K562 (cell line): ENCODE measurements around the gene NEDD4. TPM values are rescaled to one million over a fixed set of nuclear protein-coding genes. Genes with fewer than 3 reads are reported as not detected.

Experiments
- ATAC-seq: fragments of 200-7000 bp; cut with Tn5 transposase; 3 replicates; pipeline ENCODE4 v1.9.1; 2020; ENCODE audit warnings: moderate library complexity
- BruUV-seq: library from RNA; stranded (reverse); fragments of 400-500 nt; replicated peaks from 2 replicates; lab custom pipeline; 2021; lab: Mats Ljungman, UMichigan
- CTCF ChIA-PET: fragments of 300-600 bp; formaldehyde crosslinking; extraction: SDS; loops from one replicate; lab custom pipeline; 2021; ENCODE audit warnings: low intra/inter-chr PET ratio; lab: Yijun Ruan, JAX
- POLR2A ChIA-PET: fragments of 300-600, 350-650 bp; sonication (Branson Sonifier 250); formaldehyde crosslinking; extraction: SDS; loops from one replicate; lab custom pipeline; 2021; ENCODE audit warnings: antibody characterized with exemption, inconsistent platforms; lab: Yijun Ruan, JAX
- DNase-seq, 4 experiments: peaks; one replicate each; pipeline versions ENCODE4 v3.0.0 to v3.0.0-alpha.2; 2011 to 2018; ENCODE audit warnings: low spot score in 3 of 4, mixed read lengths in 3 of 4; ENCODE audit errors: extremely low read depth in 1 of 4
- FAIRE-seq: peaks from 2 replicates; lab custom pipeline; 2011; peaks lifted over from hg19 to GRCh38; lab: Jason Lieb, UNC
- H2AFZ ChIP-seq: 2 replicates; pipeline ENCODE4 v1.6.0; 2011; ENCODE audit warnings: low read depth, low read length, control low read depth, inconsistent platforms
- H3K27ac ChIP-seq: fragments of 200-600 bp; 3 replicates; pipeline ENCODE4 v1.8.0; 2011; ENCODE audit warnings: low read depth, mild to moderate bottlenecking, control low read depth, inconsistent platforms, low read length, moderate library complexity, mixed read lengths; ENCODE audit errors: extremely low read depth
- H3K27me3 ChIP-seq, 2 experiments: fragments of 300-600 bp in 1 of 2; 2 replicates in 1 of 2; 3 replicates in 1 of 2; pipeline versions ENCODE4 v1.6.0 to v1.8.0; 2011; ENCODE audit warnings: inconsistent platforms in 2 of 2, low read length in 2 of 2, mild to moderate bottlenecking in 1 of 2, mixed read lengths in 1 of 2, moderate library complexity in 1 of 2; ENCODE audit not compliant: control insufficient read depth in 2 of 2, insufficient read depth in 2 of 2
- H3K36me3 ChIP-seq: fragments of 300-600 bp; 3 replicates; pipeline ENCODE4 v1.8.0; 2011; ENCODE audit warnings: mild to moderate bottlenecking, low read length, inconsistent platforms; ENCODE audit not compliant: control insufficient read depth, insufficient read depth
- H3K4me1 ChIP-seq, 2 experiments: fragments of 200-600 bp in 1 of 2; replicated peaks in 1 of 2; 2 replicates in 1 of 2; 3 replicates in 1 of 2; pipeline versions ENCODE4 v1.5.1 to v1.8.0; 2011; ENCODE audit warnings: inconsistent platforms in 2 of 2, low read length in 2 of 2, mild to moderate bottlenecking in 1 of 2, mixed read lengths in 1 of 2, moderate library complexity in 1 of 2; ENCODE audit not compliant: control insufficient read depth in 2 of 2, insufficient read depth in 2 of 2
- H3K4me2 ChIP-seq: 2 replicates; pipeline ENCODE4 v1.6.1; 2011; ENCODE audit warnings: low read length, control low read depth, inconsistent platforms, mixed read lengths; ENCODE audit not compliant: insufficient read depth
- H3K4me3 ChIP-seq: fragments of 200-600 bp; sonication (generic), shearing (Covaris generic); 2 replicates; pipeline ENCODE4 v1.5.1; 2016; ENCODE audit warnings: control low read depth, inconsistent platforms
- H3K79me2 ChIP-seq: fragments of 200-600 bp; 3 replicates; pipeline ENCODE4 v1.8.0; 2011; ENCODE audit warnings: low read length, inconsistent platforms; ENCODE audit not compliant: control insufficient read depth, insufficient read depth
- H3K9ac ChIP-seq, 2 experiments: 2 replicates each; pipeline versions ENCODE4 v1.6.0 to v1.6.1; 2011; ENCODE audit warnings: low read depth in 2 of 2, low read length in 2 of 2, control low read depth in 1 of 2, inconsistent platforms in 1 of 2, mild to moderate bottlenecking in 1 of 2, mixed read lengths in 1 of 2; ENCODE audit not compliant: insufficient read depth in 1 of 2
- H3K9me1 ChIP-seq: one replicate; pipeline ENCODE4 v1.6.0; 2011; ENCODE audit warnings: inconsistent platforms, mild to moderate bottlenecking, low read length, moderate library complexity; ENCODE audit not compliant: control insufficient read depth, insufficient read depth
- H3K9me3 ChIP-seq: replicated peaks from 2 replicates; pipeline ENCODE4 v1.5.1; 2011; ENCODE audit warnings: low read depth, low read length, inconsistent platforms; ENCODE audit not compliant: control insufficient read depth, insufficient read depth
- H4K20me1 ChIP-seq: replicated peaks from 2 replicates; pipeline ENCODE4 v1.6.1; 2011; ENCODE audit warnings: low read length, inconsistent platforms, mixed read lengths; ENCODE audit not compliant: control insufficient read depth, insufficient read depth
- C11orf30 ChIP-seq: fragments of 450-650 bp; IDR thresholded peaks from 2 replicates; pipeline ENCODE4 v1.6.1; 2016; ENCODE audit warnings: low read depth, mild to moderate bottlenecking
- EHMT2 ChIP-seq: fragments of 450-650 bp; IDR thresholded peaks from 2 replicates; pipeline ENCODE4 v1.6.1; 2018; ENCODE audit warnings: antibody characterized with exemption
- GATAD2B ChIP-seq: fragments of 450-650 bp; IDR thresholded peaks from 2 replicates; pipeline ENCODE4 v1.6.1; 2017; ENCODE audit warnings: mild to moderate bottlenecking, borderline replicate concordance
- HMG20A ChIP-seq: fragments of 450-650 bp; formaldehyde crosslinking; conservative IDR thresholded peaks from 2 replicates; pipeline ENCODE4 v1.4.0; 2020; ENCODE audit warnings: mild to moderate bottlenecking, mixed read lengths
- LARP7 ChIP-seq: fragments of 450-650 bp; IDR thresholded peaks from 2 replicates; pipeline ENCODE4 v1.6.1; 2016
- MTF1 ChIP-seq: fragments of 250-450 bp; sonication (Bioruptor Pico); IDR thresholded peaks from 2 replicates; pipeline ENCODE4 v1.9.0; 2021; ENCODE audit warnings: moderate library complexity, mild to moderate bottlenecking, inconsistent platforms, borderline replicate concordance
- OTX1 ChIP-seq: fragments of 450-650 bp; formaldehyde crosslinking; IDR thresholded peaks from 2 replicates; pipeline ENCODE4 v1.4.0; 2022; ENCODE audit warnings: mild to moderate bottlenecking
- XRCC4 ChIP-seq: IDR thresholded peaks from one replicate; pipeline ENCODE4 v1.6.1; 2011; ENCODE audit not compliant: insufficient read depth, insufficient read length; ENCODE audit errors: extremely low read depth
- WGBS: fragments of 100-300 bp; shearing (Covaris generic); methylation state at CpG from one replicate; pipeline ENCODE4 v1.1.6; 2016; ENCODE audit warnings: low coverage, mixed read lengths; ENCODE audit not compliant: insufficient coverage; ENCODE audit errors: missing lambda C conversion rate; 5-methylcytosine and 5-hydroxymethylcytosine counted together
- in situ Hi-C: fragments of 300-500 bp; cut with MboI; formaldehyde crosslinking; loops from 4 replicates; pipeline ENCODE4 v1.15.0; 2018; ENCODE audit warnings: inconsistent platforms, mixed read lengths
- intact Hi-C: fragments of 100-400 bp; cut with micrococcal nuclease; formaldehyde crosslinking; loops from 2 replicates; pipeline ENCODE4 v1.14.2; 2022
- polyA plus RNA-seq, 8 experiments: library from polyadenylated mRNA; depleted of rRNA in 4 of 8; stranded (reverse) in 5 of 8; unstranded in 3 of 8; fragments of >200 nt; fragmentation: Nextera tagmentation in 2 of 8; fragmentation: Illumina TruSeq in 1 of 8; extraction: Ambion mirVana in 2 of 8; extraction: Trizol in 1 of 8; gene quantifications; 2 replicates each; pipeline versions ENCODE4 v1.2.1 to v1.2.3, GENCODE V29; 2011 to 2014; ENCODE audit warnings: inconsistent platforms in 1 of 8, missing spikeins in 1 of 8
- total RNA-seq, 7 experiments: library from RNA; depleted of rRNA in 6 of 7; stranded (reverse); fragments of >200 nt in 6 of 7; fragmentation: Illumina TruSeq in 2 of 7; extraction: Trizol in 2 of 7; gene quantifications; 2 replicates each; pipeline versions ENCODE4 v1.2.1 to v1.2.3, GENCODE V29; 2011 to 2021; ENCODE audit warnings: low replicate concordance in 1 of 7
- TF ChIP-seq, protein P1 (sequence below), 2 experiments: fragments of 450-650 bp; IDR thresholded peaks; 2 replicates each; pipeline ENCODE4 v1.6.1; 2016; ENCODE audit warnings: mild to moderate bottlenecking in 2 of 2, borderline replicate concordance in 1 of 2, low read depth in 1 of 2, moderate library complexity in 1 of 2
- TF ChIP-seq, protein P2 (sequence below): fragments of 450-650 bp; IDR thresholded peaks from 2 replicates; pipeline ENCODE4 v1.6.1; 2016; ENCODE audit warnings: antibody characterized with exemption

The NEDD4 gene
- total and polyA plus RNA-seq, 9 of the 15 experiments (the other 6 are each of a cell fraction or from before 2014, with no cell fraction given) = 7.2 to 23.7 (median 17.3) TPM

DNA sequence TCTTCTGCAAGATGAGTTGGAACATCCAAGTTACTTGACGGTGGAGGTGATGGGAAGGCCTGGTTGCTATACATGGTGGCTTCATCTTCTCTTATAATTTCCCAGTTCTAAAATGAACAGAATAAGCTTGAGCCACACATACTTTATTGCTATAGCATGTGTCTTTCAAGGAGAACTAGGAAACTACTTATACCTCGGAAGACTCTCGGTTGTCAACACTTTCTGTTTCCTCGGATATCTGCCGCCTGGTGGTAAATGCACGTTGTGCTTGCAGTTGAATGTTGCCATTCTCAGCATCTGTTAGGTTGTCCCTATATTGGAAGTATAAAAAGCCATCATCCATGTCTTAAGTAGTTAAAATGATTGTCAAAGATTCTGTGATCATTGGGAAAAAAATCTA is 132.9 kb downstream of the NEDD4 start (continued):
- TF ChIP-seq HMG20A (no peak), C11orf30 (no peak), OTX1 (CRISPR knock-in tag) (no peak), LARP7 (no peak), XRCC4 (no peak), MTF1 (CRISPR knock-in tag) (no peak)

DNA sequence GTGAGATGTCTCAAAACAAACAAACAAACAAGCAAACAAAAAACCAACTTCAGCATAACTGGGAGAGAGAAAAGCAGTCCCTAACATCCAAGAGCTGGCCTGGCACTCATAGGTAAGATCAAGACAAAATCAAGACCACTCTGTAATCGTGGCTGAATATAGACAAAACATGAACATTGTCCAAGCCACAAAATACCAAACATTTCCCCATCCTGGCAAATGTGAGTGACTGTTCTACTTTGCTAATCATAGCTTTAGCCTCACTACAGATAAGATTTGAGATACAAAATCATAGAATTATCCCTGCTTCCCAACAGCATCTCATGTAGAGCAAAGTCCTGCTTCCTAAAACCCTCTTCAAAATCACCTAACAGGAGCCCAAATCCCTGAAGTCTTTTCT is 133.7 kb downstream of the NEDD4 start:
- H3K36me3 ChIP-seq = peaks cover 6% of the 10 kb centered on the region
- TF ChIP-seq, protein P1, sequence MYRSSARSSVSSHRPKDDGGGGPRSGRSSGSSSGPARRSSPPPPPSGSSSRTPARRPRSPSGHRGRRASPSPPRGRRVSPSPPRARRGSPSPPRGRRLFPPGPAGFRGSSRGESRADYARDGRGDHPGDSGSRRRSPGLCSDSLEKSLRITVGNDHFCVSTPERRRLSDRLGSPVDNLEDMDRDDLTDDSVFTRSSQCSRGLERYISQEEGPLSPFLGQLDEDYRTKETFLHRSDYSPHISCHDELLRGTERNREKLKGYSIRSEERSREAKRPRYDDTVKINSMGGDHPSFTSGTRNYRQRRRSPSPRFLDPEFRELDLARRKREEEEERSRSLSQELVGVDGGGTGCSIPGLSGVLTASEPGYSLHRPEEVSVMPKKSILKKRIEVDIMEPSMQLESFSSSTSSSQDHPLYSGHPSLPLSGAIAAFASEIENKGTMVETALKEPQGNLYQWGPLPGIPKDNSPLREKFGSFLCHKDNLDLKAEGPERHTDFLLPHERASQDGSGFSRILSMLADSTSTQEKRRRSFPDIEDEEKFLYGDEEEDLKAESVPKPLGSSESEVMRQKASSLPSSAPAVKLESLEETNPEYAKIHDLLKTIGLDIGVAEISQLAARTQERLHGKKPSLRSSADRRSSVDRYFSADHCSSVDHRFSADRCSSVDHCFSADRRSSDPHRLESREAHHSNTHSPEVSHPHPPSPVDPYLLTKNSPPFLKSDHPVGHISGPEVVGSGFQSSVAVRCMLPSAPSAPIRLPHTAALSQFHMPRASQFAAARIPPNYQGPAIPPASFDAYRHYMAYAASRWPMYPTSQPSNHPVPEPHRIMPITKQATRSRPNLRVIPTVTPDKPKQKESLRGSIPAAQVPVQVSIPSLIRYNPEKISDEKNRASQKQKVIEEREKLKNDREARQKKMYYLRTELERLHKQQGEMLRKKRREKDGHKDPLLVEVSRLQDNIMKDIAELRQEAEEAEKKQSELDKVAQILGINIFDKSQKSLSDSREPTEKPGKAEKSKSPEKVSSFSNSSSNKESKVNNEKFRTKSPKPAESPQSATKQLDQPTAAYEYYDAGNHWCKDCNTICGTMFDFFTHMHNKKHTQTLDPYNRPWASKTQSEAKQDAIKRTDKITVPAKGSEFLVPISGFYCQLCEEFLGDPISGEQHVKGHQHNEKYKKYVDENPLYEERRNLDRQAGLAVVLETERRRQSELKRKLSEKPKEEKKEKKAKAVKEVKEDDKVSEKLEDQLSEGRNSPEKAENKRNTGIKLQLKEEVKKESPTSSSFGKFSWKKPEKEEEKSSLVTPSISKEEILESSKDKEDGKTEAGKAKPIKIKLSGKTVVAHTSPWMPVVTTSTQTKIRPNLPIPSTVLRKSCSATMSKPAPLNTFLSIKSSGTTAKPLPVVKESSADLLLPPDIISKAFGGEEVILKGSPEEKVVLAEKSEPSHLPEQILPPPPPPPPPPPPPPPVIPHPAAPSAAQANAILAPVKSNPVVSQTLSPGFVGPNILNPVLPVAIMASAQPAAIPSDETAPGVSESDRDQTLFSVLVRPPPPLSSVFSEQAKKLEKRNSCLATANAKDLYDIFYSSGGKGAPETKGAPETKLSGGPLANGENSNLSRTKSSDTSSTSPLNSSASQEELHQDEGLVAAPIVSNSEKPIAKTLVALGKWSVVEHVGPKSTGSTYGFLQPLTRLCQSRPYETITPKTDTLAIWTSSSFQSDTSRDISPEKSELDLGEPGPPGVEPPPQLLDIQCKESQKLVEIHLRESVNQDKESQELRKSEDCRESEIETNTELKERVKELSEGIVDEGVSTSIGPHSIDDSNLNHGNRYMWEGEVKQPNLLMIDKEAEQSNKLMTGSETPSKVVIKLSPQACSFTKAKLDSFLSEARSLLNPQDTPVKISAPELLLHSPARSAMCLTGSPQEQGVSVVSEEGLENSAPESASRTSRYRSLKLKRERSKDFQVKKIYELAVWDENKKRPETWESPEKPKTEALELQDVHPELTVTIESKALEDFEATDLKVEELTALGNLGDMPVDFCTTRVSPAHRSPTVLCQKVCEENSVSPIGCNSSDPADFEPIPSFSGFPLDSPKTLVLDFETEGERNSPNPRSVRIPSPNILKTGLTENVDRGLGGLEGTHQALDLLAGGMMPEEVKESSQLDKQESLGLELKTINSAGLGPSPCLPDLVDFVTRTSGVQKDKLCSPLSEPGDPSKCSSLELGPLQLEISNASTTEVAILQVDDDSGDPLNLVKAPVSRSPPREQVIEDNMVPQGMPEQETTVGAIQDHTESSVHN (IDR thresholded peaks at IDR 0.05; ENCODE audit: borderline replicate concordance in 1 of 2, low read depth in 1 of 2) = no peak
- TF ChIP-seq EHMT2 = no peak
- TF ChIP-seq GATAD2B = no peak
- TF ChIP-seq, protein P2, sequence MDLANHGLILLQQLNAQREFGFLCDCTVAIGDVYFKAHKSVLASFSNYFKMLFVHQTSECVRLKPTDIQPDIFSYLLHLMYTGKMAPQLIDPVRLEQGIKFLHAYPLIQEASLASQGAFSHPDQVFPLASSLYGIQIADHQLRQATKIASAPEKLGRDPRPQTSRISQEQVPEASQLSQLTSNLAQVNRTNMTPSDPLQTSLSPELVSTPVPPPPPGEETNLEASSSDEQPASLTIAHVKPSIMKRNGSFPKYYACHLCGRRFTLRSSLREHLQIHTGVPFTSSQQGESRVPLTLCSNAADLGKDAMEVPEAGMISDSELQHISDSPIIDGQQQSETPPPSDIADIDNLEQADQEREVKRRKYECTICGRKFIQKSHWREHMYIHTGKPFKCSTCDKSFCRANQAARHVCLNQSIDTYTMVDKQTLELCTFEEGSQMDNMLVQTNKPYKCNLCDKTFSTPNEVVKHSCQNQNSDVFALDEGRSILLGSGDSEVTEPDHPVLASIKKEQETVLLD = no peak

More for the DNA sequence above, 133.7 kb downstream of the NEDD4 start:
- Histone ChIP-seq H4K20me1 (no peaks in the 10 kb centered on the region), H3K9ac (no peak overlapping the region), H3K79me2 (no peaks in the 10 kb centered on the region), H3K27me3 (no peaks in the 10 kb centered on the region), H3K4me1 (no peaks in the 10 kb centered on the region), H2AFZ (no peak overlapping the region), H3K27ac (no peak overlapping the region), H3K4me3 (no peak overlapping the region), H3K4me2 (no peak overlapping the region), H3K9me1 (no peaks in the 10 kb centered on the region), H3K9me3 (no peaks in the 10 kb centered on the region)
- CTCF ChIA-PET = no interaction called here
- WGBS = 24% methylated on average over 1 of the region's 1 CpG
- POLR2A ChIA-PET = no interaction called here
- ATAC-seq (no peak), FAIRE-seq (no peak), DNase-seq (no peak)
- no TSS peak for BruUV-seq
- intact Hi-C loops = no loop called here
- in situ Hi-C loops = no loop called here
